Activated T-cell treated with anti-CD3 and anti-CD28 coated beads for 4 hours (primary cell): Measurements from ENCODE around the gene PRKN.
"Not testable (repeated sequence)": the region's sequence is repeated elsewhere in the genome, so short reads cannot be mapped to it uniquely, and the experiment has no call there.

Source experiments
- DNase-seq: peaks from one replicate; pipeline ENCODE4 v3.0.0-alpha.2; 2020

The PRKN gene

DNA sequence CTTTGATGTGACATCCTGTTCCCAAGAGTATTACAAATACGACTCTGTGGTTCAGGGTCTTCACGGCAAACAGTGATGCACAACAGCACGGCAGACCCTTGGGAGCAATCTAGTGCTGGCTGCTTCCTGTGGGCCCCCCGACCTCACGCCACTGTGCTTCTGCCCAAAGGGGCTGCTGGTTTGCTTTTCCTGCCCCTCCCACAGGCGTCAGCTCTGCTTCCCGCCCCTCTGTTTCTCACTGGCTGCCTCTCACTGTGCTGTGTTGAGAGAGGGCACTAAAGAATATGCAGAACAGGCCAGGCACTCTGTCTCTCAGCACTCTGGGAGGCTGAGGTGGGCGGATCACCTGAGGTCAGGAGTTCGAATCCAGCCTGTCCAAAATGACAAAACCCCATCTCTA lies 899.2 kb downstream of the PRKN start:
- DNase-seq: no peak

DNA sequence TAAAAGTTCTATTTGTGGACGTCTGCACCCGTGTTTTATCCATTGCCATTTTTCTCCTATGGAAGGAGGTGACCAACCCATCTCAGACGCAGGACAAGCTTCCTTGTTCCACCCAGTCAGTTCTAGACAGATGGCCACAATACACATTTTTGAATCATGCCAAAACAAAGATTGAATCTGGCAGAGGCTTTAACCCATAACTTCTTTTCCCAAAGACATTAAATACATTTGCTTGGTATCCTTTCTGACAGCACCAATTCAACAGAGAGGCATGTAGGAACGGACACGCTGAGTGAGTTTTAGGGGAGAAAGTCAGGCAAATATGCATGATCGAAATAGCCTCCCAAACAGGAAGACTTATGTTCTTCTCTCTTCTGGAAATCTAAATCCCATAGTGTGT lies 901.1 kb downstream of the PRKN start:
- DNase-seq: no peak

- not testable (repeated sequence) for DNase-seq
These were observed 905.4 kb downstream of the PRKN start for GRCh38 chr6:161822204-161822603.

GRCh38 chr6:161817881-161818280 lies 909.7 kb downstream of the PRKN start:
- no peak for DNase-seq

DNA sequence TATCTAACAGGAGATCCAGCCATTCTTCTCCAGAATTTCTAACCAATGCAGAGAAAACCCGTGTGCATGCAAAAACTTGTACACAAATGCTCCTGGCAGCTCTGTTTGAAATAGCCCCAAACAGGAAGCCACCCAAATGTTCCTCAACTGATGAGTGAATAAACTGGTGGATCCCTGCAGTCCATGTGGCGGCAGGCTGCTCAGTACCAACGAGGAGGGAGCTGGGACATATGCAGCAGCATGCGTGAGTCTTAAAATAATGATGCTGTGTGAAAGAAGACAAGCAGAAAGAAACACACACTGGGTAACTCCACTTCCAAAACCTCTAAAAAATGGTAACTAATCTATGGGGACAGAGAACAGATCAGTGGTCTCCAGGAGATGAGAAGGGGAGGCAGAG lies 911.6 kb downstream of the PRKN start:
- DNase-seq: no peak

- no peak for DNase-seq
These were observed 914.4 kb downstream of the PRKN start for GRCh38 chr6:161813156-161813555.

GRCh38 chr6:161809971-161810370 lies 917.6 kb downstream of the PRKN start:
- DNase-seq: no peak

DNA sequence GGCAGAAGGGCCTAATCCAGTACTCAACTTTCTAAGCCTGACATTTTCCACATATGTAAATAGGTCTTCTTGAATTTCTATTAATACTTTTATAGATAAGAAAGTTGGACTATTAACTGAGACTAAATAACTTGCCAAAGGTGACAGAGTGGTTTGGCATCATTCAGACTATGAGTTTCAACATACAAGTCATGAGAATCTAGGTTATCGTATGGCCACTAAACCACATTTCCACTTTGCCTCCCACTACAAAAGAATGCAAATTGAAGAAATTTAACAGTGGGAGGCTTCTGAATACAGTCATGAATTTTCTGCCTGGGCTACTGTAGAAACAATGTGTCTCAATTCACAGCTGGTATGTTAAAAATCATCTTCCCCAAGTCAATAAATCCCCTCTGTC lies 922.7 kb downstream of the PRKN start:
- no peak for DNase-seq

DNA sequence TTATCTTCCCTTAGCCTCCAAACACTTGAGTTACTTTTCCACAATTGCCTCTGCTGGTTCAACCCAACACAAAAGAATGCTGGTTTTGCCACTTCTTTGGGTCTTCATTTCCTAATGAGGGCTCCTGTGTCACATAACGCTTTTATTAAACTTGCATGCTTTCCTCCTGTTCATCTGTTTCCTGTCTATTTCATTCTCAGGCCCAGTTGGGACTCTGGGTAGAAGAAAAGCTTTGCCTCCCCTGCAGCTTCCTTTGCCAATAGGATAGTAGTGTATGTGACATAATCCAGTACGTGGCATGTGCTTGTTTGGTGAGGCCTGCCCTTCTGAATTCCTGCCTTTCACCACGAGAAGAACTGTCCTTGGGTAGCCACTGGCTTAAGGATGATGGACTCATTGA lies 924.4 kb downstream of the PRKN start:
- no peak for DNase-seq

GRCh38 chr6:161802231-161802630 lies 925.3 kb downstream of the PRKN start:
- DNase-seq: no peak

DNA sequence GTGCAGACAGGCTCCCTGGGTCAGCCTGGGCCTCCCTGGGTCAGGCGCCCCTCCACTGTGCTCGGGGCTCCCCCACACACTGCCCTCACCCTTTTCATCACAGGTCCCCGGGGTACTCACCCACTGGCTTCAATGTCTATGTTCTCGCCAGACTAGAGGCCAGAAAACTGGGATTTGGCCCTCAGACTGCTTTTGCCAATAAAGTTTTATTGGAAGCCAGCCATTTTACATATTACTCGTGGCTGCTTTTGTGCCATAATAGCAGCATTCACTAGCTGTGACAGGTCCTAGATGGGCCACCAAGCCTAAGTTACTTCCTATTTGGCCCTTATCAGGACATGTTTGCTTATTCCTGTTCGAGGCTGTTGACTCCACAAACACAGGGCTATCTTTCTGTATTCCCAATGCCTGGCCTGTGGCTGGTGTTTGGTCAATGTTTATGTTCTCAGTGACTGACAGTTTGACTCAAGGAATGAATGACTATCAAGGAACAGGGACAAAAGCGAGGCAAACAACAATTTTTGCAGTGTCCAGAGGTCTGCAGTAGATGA lies 928.6 kb downstream of the PRKN start:
- no peak for DNase-seq

DNA sequence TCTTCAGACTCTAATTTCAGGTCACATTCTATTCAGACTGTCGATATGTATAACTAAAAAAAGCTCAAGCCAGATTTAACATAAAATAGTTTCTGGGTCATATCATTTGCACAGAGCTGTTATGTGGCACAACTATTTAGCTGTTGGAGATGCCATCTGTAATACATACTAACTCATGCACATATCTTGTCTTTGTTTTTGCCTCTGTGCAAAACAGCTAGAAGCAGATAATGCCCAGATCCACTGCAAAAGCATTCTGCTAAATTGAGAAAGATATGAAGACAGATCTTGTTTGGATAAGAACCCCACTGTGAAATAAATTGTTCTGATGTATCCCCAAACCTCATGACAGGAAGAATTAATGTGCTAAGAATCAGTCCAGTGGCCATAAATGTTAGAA lies 930.9 kb downstream of the PRKN start:
- no peak for DNase-seq

DNA sequence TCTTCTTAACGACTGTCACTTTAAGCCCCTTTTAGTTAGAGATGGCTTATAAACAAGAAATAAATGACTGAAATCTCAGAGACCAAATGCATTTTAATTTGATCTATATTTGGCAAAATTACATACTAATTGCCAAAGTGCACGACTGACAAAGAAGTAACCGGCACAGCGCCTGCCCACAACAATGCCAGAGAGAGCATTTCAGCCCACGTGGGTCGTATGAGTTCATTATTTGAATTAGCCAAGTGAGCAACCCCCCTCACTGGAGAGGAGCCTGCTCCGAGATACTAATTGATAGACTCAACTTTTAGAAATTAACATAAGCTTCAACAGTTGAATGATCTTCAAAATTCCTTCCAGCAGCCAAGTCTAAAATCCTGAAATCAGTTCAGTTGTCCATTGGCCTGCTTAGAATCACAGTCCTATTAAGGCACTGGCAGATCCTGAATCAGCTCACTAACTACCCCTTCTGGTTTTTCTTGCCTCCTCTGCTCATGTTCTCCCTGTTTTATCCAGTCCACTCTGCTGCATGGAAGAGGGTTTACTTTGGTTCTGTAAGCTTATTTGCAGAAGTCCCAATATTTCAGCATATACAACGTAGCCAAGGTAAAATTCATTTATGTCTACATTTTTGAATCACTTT lies 934.6 kb downstream of the PRKN start:
- DNase-seq: no peak

- DNase-seq: no peak
These were observed 939.0 kb downstream of the PRKN start for GRCh38 chr6:161788531-161788930.

DNA sequence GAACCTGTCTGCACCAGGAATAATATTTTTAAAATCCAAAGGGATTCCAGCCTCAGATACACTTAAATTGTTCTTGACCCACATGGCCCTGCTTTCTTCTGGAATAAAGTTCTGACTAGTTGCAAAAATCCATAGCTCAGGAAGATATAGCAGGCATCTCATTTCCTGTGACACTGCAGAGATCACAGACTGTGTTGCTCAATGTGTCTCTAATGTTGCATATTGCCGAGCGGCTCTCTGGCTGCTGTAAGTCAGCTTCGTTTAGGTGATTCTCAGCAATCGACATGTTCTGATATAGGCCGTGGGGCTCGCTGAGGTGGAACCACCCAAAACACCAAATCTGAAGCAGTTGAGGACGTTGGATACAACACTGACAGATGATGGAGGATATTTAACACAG lies 955.4 kb downstream of the PRKN start:
- DNase-seq: no peak

DNA sequence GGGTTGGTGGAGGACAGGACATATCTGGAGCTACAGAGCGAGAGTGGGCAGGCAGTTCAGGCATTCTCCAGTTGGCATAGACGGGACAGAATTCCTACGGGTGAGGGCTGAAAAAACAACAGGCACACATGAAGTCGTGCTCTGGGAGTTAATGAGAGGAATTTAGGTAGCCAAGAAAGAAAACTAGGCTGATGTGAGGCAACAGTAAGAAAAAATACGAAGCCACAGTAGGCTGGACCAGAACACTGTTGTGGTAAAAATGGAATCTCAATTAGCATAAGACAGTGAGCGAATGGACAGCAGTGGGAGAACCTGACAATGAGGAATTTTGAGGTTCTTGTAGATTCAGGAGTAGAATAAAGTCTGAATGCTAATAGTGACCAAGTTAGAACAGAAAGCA lies 965.6 kb downstream of the PRKN start:
- DNase-seq: no peak

- DNase-seq: no peak
These were observed 972.5 kb downstream of the PRKN start for GRCh38 chr6:161755080-161755479.

- DNase-seq: no peak
These were observed 976.9 kb downstream of the PRKN start for GRCh38 chr6:161750686-161751085.

GRCh38 chr6:161749576-161749975 lies 978.0 kb downstream of the PRKN start:
- DNase-seq: no peak

GRCh38 chr6:161748535-161749416 lies 978.8 kb downstream of the PRKN start:
- no peak for DNase-seq

DNA sequence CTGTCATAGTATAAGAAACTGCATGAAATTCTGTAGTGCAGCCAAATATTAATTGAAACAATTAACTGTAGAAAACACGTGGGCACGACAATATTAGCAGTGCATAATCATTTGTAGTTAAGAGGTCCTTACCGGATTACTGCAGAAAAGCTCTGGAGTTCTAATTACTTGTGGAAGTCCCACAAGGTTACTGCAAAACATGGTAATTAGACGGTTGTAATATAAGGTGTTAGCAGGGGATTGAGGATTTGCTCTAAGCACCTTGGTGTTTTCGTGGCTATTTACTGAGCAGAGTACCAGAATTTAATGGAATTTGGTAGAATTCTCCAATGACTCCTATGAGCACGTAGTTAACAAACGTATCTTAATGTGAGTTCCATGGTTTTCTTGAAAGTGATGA lies 980.1 kb downstream of the PRKN start:
- no peak for DNase-seq

- no peak for DNase-seq
These were observed 981.9 kb downstream of the PRKN start for GRCh38 chr6:161745594-161746141.

GRCh38 chr6:161745128-161745527 lies 982.4 kb downstream of the PRKN start:
- DNase-seq: no peak
